Inflammatory macrophage treated with lipopolysaccharide for 1 hour (primary cell): ENCODE measurements around the gene CYB5R2.

Source experiments
- DNase-seq, 2 donors: peaks; one replicate each; pipeline ENCODE4 v3.0.0-alpha.2; 2020 to 2022

CYB5R2 gene

DNA sequence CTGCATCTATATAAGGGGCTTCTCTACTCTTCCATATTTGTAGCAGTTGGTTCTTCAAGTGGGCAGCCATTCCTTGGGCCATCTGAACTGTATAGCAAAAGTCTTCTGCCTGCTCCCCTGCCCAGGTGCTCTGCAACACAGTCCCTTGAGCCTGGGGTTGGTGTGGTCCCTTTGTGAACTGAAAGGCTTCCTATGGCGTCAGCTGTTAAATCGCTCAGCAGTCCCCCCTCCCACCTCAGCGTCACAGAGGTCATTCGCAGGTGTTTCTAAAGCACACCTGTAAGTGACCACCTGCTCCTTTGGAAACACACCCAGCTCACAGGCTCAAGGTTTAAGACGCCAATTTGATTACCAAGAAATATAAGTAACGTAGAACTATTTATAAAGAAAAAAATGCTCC lies 37.0 kb downstream of the CYB5R2 start:
- no peak for DNase-seq

DNA sequence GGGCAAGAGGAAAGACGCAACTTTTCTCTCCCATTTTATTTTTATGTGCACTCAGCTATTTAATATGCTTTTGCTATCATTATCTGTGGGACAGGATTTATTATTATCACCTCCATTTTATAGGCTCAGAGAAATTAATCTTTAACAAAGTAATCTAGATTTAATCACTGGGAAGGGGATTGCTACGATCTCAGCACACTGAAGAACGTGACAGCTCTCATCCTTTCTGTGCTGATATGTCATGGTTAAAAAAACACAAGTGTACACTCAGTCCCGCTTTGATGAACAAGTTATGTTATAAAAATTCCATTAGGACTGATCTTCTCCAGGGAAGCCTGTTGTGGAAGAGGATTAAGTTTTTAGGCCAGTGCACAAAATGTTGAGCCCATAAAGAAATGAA lies 37.6 kb downstream of the CYB5R2 start:
- DNase-seq: no peak

DNA sequence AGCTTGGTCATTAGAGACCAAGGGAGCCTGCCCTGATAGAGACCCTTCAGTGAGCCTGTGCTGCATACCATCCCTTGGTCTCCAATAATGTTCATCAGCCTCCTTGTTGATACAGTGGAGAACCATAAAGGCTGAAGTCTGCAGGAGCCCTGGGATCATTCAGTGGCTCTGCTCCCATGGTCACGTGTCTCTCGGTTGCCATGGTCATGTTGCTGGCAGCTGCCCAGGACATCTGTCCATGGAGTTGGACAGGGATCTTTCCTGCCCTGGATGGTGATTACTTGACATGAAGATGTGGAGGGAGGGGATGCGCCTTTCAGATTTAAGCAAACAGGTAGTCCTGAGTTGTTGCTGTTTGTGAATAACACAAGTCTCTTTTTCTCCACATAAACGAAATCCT lies 38.2 kb downstream of the CYB5R2 start:
- no peak for DNase-seq

DNA sequence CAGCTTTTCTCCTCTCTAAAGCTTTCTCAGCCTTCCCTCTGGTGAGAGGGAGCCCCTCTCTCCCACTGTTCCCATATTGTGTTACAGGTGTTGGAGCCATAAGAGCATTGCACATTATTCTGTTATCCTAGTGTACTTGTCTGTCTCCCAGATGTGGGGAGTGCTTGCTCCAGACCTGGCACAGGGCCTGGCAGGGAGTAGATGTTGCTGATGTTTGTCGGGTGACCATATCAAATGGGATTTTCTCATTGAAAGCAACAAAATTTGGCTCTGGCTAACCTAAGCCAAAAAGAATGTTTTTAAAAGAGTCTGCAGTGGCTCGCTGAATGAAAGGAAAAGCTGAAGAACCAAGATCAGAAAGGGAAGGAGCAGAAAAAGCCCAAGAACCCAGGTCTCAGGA lies 41.1 kb downstream of the CYB5R2 start:
- no peak for DNase-seq

DNA sequence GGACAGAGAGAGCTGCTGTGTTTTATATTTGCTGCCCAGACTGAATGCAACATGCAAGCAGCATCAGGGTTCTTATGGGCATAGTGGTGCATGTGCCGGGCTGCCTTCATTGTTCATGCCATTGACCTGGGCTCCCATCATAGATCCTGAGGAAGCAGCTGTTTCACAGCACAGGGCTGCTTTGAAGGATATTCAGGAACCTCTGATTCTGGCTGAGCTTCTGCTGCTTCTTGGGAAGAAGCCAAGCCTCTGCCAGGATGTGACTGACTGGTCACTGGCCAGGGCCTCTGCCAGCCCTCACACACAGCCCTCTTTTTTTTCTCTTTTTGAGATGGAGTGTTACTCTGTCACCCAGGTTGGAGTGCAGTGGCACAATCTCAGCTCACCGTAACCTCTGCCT lies 43.3 kb downstream of the CYB5R2 start:
- no peak for DNase-seq

DNA sequence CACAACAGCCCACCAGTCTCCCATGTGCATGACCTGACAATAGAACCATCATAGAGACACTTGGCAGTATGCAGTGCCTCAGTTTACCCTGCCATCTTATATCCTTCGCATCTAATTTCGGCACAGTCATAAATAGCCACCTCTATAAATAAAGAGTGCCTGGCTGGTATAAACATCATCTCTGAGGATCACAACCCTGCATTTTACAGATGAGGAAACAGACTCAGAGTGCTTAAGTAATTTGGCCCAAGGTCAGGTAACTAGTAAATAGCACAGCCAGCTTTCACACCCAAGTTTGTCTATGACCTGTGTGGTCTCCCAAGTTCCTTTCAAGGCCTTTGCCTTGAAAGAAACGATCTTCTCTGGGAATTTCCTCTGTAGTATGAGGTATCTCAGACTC lies 44.6 kb downstream of the CYB5R2 start:
- no peak for DNase-seq

DNA sequence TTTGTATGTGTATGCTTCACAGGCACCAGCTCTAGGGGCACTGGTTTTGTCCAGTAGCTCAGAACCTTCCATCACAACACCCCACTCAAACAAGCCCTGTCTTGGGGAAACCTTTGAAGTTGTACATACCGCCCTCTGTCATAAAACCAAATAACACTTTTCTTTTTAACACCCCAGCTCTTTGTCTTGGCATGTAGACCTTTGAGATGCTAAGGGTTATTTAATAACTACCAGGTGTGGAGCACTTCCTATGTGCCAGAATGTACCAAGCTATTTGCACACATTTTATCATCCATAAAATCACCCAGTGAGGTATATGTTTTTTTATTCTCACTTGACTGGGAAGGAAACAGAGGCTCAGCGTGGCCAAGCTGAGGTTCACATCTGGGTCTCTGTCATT lies 50.6 kb downstream of the CYB5R2 start:
- DNase-seq: no peak

DNA sequence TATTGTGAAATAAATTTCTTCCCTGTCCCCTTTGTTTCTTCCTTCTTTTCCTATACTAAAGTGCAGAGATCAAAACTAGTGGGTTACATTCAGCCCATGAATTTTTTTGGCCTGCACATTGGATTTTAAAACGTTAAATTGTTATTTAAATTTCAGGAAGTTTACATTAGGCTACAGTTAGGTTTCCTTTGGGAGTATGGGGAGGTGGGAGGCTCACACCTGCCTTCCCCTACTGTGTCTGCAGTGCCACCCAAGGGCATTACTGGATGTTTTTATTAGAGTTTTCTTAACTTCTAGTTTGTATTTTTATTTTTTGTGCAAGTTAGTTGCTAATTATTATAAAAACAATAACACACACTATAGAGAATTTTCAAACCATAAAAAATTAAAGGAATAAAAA lies 51.7 kb downstream of the CYB5R2 start:
- no peak for DNase-seq

DNA sequence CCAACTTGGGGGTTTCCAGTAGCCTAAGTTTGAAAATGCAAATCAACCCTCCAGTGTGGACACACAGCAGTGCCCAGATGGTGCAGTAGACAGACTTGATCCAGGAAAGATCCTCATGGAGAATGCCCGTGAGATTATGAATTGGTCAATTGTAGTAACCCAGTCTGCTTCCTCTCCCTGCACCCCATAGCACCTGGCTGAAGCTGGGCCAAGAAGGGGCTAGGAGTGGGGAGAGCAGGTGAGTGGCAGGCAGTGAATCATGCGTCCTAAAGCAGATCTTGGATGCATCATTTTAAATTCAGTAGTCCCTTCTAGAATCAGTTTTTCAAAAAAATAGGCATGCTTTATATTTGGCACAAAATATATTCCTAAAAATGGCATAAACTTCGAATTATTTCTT lies 52.2 kb downstream of the CYB5R2 start:
- no peak for DNase-seq

DNA sequence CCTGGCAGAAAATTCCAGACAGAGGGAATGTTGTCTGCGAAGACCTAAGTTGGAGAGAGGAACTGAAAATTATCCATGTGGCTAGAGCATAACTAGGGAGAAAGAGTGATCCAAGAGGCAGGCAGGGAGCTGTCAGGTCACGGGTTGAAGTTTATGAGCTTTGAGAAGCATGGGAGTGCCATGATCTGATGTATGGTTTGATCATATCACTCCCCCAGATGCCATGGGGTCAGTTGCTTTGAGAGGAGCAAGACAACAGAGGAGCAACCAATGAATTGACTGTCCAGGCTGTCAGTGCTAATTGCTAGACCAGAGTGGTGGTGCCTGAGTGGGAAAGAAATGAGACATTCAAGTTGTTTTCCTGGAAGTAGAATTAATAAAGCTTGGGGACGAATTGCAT lies 54.0 kb downstream of the CYB5R2 start:
- DNase-seq: no peak

DNA sequence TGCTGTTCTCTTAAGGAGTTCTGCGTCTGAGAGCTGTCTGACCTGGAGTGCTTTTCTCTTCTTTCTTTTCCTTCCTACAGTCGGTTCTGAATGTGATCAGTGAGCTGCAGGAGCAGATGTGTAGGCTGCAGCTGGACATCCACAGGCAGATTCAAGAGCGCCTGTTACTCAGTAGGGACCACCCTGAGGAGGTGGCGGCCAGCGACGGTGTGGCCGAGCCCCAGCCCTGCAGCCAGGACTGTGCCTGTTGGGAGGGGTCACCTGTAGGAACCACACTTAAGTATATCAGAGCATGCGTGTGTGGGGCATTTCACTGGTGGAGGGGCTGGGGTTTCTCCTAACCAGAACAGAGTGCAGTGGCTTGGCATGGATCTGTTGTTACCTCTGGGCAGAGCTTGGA lies 56.3 kb downstream of the CYB5R2 start:
- DNase-seq: no peak
